ENCODE measurements around the gene PTGES3. TPM values are rescaled to one million over a fixed set of nuclear protein-coding genes. Genes with fewer than 3 reads are reported as not detected.

PTGES3 gene
- total RNA-seq, 1 donor from 2014 or later: 180 TPM

GRCh38 chr12:56694161-56694560 lies 6.1 kb upstream of the PTGES3 start:
- Mint-ChIP-seq H3K36me3 (ENCODE audit: unreplicated experiment) (no peaks in the 10 kb centered on the region), H3K27me3 (ENCODE audit: unreplicated experiment) (peaks cover 2% of the 10 kb centered on the region), H3K9me3 (ENCODE audit: unreplicated experiment) (no peaks in the 10 kb centered on the region), H3K27ac (ENCODE audit: unreplicated experiment) (no peak overlapping the region), H3K4me3 (ENCODE audit: unreplicated experiment) (no peak overlapping the region), H3K4me1 (ENCODE audit: low read depth, unreplicated experiment) (no peaks in the 10 kb centered on the region)
- DNase-seq: no peak
- TF ChIP-seq CTCF (IDR thresholded peaks at IDR 0.05; ENCODE audit: partially characterized antibody, unreplicated experiment): no peak

DNA sequence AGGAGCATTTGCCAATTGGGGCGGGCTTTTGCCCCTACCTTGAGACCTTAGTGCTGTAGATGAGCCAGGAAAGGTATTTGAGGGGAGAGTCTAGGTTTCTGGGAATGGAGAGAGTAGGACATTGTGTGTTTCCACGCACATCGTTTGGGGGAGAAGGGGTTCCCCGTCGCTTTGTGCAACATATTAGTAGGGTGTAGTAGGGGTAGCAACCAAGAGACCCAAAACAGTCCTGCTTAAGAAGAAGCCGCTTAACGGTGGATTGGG lies 694 bp upstream of the PTGES3 start:
- H3K36me3 Mint-ChIP-seq (ENCODE audit: unreplicated experiment): no peaks in the 10 kb centered on the region
- no peak for TF ChIP-seq CTCF (IDR thresholded peaks at IDR 0.05; ENCODE audit: partially characterized antibody, unreplicated experiment)
- H3K27me3 Mint-ChIP-seq (ENCODE audit: unreplicated experiment): peaks cover 7% of the 10 kb centered on the region
- DNase-seq: no peak
- H3K27ac Mint-ChIP-seq (ENCODE audit: unreplicated experiment): peak overlapping the region; percentile 98
- H3K4me1 Mint-ChIP-seq (ENCODE audit: low read depth, unreplicated experiment): peaks cover 10% of the 10 kb centered on the region
- H3K4me3 Mint-ChIP-seq (ENCODE audit: unreplicated experiment): peak overlapping the region; percentile 99
- H3K9me3 Mint-ChIP-seq (ENCODE audit: unreplicated experiment): peaks cover 18% of the 10 kb centered on the region

DNA sequence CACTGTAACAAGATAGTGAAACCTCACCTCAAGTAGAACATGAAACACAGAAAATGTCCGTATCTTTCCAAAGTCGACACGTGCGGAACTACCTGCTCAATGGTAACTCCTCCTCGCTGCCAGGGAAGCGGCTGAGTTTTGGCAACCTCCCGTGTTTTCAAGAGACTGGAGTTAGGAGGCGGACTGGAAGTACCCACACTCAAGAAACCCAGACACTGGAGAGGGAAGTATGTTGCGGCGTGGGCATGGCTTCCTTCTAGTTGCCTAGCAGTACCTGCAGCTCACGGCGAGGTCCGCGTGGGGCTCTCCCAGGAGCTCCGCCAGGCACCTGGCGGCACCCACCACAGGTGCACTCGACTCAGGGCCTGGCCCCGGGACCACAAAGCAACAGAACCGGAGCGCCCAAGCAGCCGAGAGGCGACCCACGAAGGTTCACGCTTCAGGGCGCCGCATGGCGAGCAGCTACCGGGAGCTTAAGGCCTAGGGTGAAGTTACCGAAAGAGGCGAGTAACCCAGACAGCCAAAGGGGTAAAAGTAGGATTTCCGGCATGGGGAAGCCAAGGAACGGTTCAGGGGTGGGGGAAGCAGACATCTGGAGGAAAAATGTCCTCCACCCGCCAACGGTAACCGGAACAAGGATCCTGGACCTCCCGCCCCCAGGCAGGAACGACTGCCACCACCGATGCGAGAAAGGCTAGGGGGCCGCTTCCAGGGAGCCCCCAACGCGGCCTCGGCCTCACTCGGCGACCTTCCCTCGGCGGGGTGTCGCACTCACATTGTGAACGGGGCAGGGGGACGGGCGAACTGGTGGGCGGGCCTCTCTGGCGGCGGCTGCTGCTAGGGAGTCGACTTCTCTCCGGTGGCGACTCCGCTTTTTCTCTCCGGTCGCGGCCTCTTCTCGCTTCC lies 608 bp downstream of the PTGES3 start:
- H3K9me3 Mint-ChIP-seq (ENCODE audit: unreplicated experiment): peaks cover 18% of the 10 kb centered on the region
- peak; percentile 27 for DNase-seq
- no peaks in the 10 kb centered on the region for H3K36me3 Mint-ChIP-seq (ENCODE audit: unreplicated experiment)
- H3K4me3 Mint-ChIP-seq (ENCODE audit: unreplicated experiment): peak overlapping the region; percentile 99
- H3K27ac Mint-ChIP-seq (ENCODE audit: unreplicated experiment): peak overlapping the region; percentile 98
- H3K4me1 Mint-ChIP-seq (ENCODE audit: low read depth, unreplicated experiment): peaks cover 10% of the 10 kb centered on the region
- TF ChIP-seq CTCF (IDR thresholded peaks at IDR 0.05; ENCODE audit: partially characterized antibody, unreplicated experiment): no peak
- peaks cover 7% of the 10 kb centered on the region for H3K27me3 Mint-ChIP-seq (ENCODE audit: unreplicated experiment)

- Mint-ChIP-seq H3K9me3 (ENCODE audit: unreplicated experiment) (peaks cover 18% of the 10 kb centered on the region), H3K27me3 (ENCODE audit: unreplicated experiment) (peaks cover 7% of the 10 kb centered on the region), H3K4me1 (ENCODE audit: low read depth, unreplicated experiment) (peaks cover 12% of the 10 kb centered on the region), H3K27ac (ENCODE audit: unreplicated experiment) (peak overlapping the region; percentile 96), H3K36me3 (ENCODE audit: unreplicated experiment) (no peaks in the 10 kb centered on the region), H3K4me3 (ENCODE audit: unreplicated experiment) (peak overlapping the region; percentile 88)
- no peak for DNase-seq
- no peak for TF ChIP-seq CTCF (IDR thresholded peaks at IDR 0.05; ENCODE audit: partially characterized antibody, unreplicated experiment)
Measured at GRCh38 chr12:56684745-56685359, 3.2 kb downstream of the PTGES3 start.

DNA sequence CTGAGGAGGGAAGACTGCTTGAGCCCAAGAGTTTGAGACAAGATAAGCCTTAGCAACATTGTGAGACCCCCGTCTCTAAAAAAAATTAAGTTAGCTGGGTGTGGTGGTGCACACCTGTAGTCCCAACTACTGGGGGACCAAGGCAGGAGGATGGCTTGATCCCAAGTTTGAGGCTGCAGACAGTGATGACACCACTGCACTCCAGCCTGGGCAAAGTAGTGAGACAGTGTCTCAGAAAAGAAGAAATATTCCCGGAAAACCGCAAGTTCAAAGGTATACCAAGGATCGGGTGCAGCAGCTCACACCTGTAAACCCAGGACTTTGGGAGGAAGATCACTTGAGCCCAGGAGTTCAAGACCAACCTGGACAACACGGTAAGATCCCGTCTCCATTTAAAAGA lies 5.8 kb downstream of the PTGES3 start:
- no peak overlapping the region for H3K27ac Mint-ChIP-seq (ENCODE audit: unreplicated experiment)
- peaks cover 7% of the 10 kb centered on the region for H3K27me3 Mint-ChIP-seq (ENCODE audit: unreplicated experiment)
- peaks cover 12% of the 10 kb centered on the region for H3K4me1 Mint-ChIP-seq (ENCODE audit: low read depth, unreplicated experiment)
- no peak for TF ChIP-seq CTCF (IDR thresholded peaks at IDR 0.05; ENCODE audit: partially characterized antibody, unreplicated experiment)
- no peaks in the 10 kb centered on the region for H3K36me3 Mint-ChIP-seq (ENCODE audit: unreplicated experiment)
- no peak for DNase-seq
- H3K4me3 Mint-ChIP-seq (ENCODE audit: unreplicated experiment): no peak overlapping the region
- peaks cover 13% of the 10 kb centered on the region for H3K9me3 Mint-ChIP-seq (ENCODE audit: unreplicated experiment)
